GM23338 (cell line): ENCODE data around the gene ZSWIM5.

Experiments used
- CREB1 ChIP-seq: fragments of 250-450 bp; sonication (Bioruptor Pico); IDR thresholded peaks from 2 replicates; pipeline ENCODE4 v1.5.0; 2020; ENCODE audit warnings: low read depth, mild to moderate bottlenecking, moderate library complexity
- EZH2 ChIP-seq: fragments of 200-600 bp; sonication (generic); IDR thresholded peaks from one replicate; pipeline ENCODE4 v1.8.0; 2017; ENCODE audit warnings: antibody characterized with exemption, mild to moderate bottlenecking, low read depth; ENCODE audit not compliant: unreplicated experiment
- EZH2phosphoT487 ChIP-seq: fragments of 200-600 bp; sonication (generic); IDR thresholded peaks from one replicate; pipeline ENCODE4 v1.8.1; 2018; ENCODE audit warnings: antibody characterized with exemption; ENCODE audit not compliant: unreplicated experiment
- JUNB ChIP-seq: IDR thresholded peaks from one replicate; pipeline ENCODE4 v1.6.1; 2016; ENCODE audit warnings: antibody characterized with exemption; ENCODE audit not compliant: unreplicated experiment
- NANOG ChIP-seq: IDR thresholded peaks from 2 replicates; pipeline ENCODE4 v1.6.1; 2016; ENCODE audit warnings: antibody characterized with exemption, borderline replicate concordance
- POLR2AphosphoS5 ChIP-seq: IDR thresholded peaks from 2 replicates; pipeline ENCODE4 v1.6.1; 2016; ENCODE audit warnings: antibody characterized with exemption, low read depth
- ZNF331 ChIP-seq: fragments of 250-450 bp; sonication (Bioruptor Pico); IDR thresholded peaks from 2 replicates; pipeline ENCODE4 v1.5.0; 2020; ENCODE audit warnings: low read depth, mild to moderate bottlenecking, moderate library complexity
- TF ChIP-seq, protein P1 (sequence below), 2 experiments: fragments of 200-600 bp in 1 of 2; sonication (generic) in 1 of 2; conservative IDR thresholded peaks; 2 replicates each; pipeline versions ENCODE4 v1.5.1 to v1.6.1; 2016 to 2017; ENCODE audit warnings: antibody characterized with exemption in 2 of 2, low read depth in 2 of 2, mild to moderate bottlenecking in 2 of 2, moderate library complexity in 1 of 2
- TF ChIP-seq, protein P2 (sequence below): IDR thresholded peaks from one replicate; pipeline ENCODE4 v1.6.1; 2018; ENCODE audit warnings: antibody characterized with exemption; ENCODE audit not compliant: unreplicated experiment
- TF ChIP-seq, protein P3 (sequence below): IDR thresholded peaks from 2 replicates; pipeline ENCODE4 v1.6.1; 2016; ENCODE audit warnings: antibody characterized with exemption

DNA sequence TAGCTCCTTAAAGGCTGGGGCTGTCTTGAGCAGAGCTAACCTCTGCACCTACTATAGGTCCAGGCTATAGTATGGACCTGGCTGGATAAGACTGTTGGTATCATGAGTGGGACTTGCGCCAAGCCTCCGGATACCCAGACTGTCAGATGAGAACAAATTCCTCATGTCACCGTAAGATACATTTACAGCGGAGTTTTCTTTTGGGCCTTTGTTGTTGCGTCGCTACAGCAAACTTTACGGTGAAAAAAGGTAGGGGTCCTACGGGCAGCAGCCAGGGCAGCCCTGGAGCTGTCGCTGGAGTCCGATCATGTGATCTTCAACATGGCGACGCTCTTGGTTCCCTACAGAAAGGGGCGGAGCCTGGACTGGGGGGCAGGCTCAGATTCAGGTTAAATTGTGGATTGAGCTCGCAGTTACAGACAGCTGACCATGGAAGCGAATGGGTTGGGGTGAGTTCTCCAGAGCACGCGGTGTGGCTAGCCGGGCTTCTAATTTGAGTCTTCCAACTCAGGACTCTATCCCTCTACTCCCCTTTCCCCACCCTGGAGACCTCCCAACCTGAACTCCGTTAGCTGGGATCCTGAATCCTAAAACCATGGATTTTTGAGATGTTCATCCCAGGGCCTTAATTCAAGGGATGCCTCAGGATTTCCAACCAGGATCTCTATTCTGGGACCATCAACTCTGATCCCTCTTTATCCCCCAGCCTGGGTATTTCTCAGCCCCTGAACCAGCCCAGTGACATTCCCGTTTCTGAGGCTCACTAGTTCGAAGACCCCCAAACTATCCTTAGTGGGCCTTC, 194.4 kb downstream of the ZSWIM5 start, which contains the start of gene UROD:
- TF ChIP-seq, protein P1, sequence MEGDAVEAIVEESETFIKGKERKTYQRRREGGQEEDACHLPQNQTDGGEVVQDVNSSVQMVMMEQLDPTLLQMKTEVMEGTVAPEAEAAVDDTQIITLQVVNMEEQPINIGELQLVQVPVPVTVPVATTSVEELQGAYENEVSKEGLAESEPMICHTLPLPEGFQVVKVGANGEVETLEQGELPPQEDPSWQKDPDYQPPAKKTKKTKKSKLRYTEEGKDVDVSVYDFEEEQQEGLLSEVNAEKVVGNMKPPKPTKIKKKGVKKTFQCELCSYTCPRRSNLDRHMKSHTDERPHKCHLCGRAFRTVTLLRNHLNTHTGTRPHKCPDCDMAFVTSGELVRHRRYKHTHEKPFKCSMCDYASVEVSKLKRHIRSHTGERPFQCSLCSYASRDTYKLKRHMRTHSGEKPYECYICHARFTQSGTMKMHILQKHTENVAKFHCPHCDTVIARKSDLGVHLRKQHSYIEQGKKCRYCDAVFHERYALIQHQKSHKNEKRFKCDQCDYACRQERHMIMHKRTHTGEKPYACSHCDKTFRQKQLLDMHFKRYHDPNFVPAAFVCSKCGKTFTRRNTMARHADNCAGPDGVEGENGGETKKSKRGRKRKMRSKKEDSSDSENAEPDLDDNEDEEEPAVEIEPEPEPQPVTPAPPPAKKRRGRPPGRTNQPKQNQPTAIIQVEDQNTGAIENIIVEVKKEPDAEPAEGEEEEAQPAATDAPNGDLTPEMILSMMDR (conservative IDR thresholded peaks at IDR 0.05; ENCODE audit: low read depth in 2 of 2), result no peak
- TF ChIP-seq EZH2, result no peak
- TF ChIP-seq, protein P2, sequence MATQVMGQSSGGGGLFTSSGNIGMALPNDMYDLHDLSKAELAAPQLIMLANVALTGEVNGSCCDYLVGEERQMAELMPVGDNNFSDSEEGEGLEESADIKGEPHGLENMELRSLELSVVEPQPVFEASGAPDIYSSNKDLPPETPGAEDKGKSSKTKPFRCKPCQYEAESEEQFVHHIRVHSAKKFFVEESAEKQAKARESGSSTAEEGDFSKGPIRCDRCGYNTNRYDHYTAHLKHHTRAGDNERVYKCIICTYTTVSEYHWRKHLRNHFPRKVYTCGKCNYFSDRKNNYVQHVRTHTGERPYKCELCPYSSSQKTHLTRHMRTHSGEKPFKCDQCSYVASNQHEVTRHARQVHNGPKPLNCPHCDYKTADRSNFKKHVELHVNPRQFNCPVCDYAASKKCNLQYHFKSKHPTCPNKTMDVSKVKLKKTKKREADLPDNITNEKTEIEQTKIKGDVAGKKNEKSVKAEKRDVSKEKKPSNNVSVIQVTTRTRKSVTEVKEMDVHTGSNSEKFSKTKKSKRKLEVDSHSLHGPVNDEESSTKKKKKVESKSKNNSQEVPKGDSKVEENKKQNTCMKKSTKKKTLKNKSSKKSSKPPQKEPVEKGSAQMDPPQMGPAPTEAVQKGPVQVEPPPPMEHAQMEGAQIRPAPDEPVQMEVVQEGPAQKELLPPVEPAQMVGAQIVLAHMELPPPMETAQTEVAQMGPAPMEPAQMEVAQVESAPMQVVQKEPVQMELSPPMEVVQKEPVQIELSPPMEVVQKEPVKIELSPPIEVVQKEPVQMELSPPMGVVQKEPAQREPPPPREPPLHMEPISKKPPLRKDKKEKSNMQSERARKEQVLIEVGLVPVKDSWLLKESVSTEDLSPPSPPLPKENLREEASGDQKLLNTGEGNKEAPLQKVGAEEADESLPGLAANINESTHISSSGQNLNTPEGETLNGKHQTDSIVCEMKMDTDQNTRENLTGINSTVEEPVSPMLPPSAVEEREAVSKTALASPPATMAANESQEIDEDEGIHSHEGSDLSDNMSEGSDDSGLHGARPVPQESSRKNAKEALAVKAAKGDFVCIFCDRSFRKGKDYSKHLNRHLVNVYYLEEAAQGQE, result no peak
- TF ChIP-seq POLR2AphosphoS5, result peak; percentile 82
- TF ChIP-seq, protein P3, sequence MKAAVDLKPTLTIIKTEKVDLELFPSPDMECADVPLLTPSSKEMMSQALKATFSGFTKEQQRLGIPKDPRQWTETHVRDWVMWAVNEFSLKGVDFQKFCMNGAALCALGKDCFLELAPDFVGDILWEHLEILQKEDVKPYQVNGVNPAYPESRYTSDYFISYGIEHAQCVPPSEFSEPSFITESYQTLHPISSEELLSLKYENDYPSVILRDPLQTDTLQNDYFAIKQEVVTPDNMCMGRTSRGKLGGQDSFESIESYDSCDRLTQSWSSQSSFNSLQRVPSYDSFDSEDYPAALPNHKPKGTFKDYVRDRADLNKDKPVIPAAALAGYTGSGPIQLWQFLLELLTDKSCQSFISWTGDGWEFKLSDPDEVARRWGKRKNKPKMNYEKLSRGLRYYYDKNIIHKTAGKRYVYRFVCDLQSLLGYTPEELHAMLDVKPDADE, result peak; percentile 78
- TF ChIP-seq EZH2phosphoT487, result no peak
- TF ChIP-seq ZNF331 (CRISPR knock-in tag), result no peak
- TF ChIP-seq NANOG, result no peak
- no peak for TF ChIP-seq JUNB
- TF ChIP-seq CREB1 (CRISPR knock-in tag), result peak; percentile 54
